HG03378 (cell line): ENCODE data around the gene C17orf114.

Experiments used
- ATAC-seq: cut with Tn5 transposase; IDR thresholded peaks from one replicate; pipeline ENCODE4 v1.9.1; 2021; ENCODE audit warnings: mild to moderate bottlenecking, moderate library complexity; ENCODE audit not compliant: unreplicated experiment

Gene C17orf114

DNA sequence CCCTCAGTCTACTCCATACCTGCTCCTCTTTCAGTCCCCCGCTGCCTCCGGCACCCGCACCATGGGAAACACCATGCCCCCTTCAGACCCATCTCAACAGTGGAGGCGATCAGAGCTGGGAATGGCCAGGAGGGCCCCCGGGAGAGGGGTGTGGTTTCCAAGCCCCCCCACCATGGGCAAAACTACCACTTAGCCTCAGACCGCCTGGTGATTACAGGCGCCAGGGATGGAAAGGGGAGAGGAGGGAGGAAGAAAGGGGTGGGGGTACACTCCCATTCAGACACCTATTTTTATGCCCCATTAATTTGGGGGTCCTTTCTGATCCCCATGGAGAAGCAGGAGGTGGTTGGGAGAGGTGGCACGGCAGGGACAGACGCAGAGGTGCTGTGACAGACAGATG is at the start of gene C17orf114:
C17orf114 (minus strand) TSS at position 101 of the 400 bp plus-strand sequence.
- no peak for ATAC-seq

DNA sequence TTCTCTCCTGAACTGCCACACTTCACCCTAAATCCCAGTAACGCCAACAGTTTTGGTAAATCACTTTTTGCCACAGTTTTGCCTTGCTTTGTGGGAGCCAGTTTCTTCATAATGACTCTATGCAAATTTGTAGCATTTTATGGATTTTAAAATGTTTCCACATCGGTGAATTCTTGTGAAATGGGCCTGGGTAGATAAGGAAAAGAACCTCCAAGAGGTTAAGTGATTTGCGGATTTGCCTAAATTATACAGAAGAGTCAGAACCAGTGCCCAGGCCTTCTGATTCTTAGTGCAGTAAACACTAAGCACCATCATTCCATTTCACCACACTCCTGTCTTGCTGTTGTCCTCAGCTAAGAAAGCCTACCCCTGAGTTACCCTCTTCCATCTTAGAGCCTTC is 49.0 kb upstream of the C17orf114 start:
- no peak for ATAC-seq

DNA sequence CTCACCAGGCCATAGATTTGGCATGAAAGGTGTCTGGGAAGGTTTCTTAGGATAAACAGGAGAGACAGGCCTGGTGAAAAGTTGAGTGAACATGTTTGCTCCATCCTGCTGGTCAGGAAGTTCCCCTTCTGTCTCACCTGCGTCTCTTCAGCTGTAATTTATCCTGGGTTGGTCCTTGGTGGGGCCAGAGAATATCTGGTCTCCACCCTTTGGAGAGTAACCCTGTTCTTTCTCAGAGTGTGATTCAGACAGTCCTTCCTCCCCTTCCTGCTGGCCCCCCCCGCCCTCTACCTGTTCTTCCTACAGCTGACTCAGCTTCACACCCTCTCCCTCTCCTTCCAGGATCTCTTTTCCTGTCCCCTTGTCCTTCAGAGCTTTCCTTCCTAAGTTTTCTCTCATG is 48.1 kb upstream of the C17orf114 start:
- ATAC-seq: no peak

DNA sequence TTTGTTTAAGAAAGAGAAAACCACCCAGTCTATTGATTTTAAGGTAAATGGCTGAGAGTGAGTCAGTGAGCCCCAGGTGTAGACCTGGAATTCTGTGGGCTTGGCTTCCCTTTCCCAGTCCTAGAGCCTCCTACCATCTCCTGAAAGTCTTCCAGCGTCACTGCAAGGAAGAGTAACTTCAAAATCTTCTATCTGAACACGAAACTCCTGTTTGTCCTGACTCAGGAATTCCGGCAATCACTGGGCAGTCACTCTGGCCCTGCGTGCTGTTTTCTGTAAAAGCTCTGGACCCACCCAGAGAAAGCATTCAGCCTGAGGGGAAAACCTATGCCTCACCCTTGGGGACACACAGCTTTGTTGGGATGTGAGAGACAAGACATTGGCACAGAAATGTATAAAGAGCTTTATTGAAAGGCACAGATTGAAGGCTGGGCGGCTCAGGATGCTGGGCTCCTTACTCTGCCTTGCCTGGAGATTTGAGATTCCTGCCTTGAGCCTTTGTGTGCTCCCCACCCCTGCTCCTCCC is 46.9 kb upstream of the C17orf114 start:
- no peak for ATAC-seq

DNA sequence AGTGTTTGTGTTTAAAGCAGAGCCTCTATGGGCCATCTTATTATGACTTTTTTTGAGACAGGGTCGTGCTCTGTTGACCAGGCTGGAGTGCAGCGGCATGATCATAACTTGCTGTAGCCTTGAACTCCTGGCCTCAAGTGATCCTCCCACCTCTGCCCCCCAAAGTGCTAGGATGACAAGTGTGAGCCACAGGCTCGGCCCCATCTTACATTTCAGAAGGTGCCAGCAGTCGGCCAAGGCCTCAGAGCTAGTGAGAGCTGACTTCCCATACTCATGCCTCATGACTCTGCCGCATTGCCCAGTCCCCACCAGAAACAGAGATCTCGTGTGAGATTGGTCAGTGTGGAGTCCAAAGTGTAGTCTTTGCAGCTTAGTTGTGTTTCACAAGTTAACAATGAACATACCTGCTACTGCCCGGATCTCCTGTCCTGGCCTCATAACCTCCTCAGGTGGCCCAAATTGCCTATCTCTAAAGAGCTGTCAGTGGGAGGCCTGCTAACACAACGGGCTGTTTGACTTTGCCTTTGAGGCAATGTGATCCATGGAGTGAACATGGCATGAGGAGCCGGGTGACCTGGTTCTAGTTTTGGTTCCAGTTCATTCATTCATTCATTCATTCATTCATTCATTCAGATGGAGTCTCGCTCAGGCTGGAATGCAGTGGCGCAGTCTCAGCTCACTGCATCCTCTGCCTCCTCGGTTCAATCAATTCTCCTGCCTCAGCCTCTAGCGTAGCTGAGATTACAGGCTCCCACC is 44.7 kb upstream of the C17orf114 start:
- no peak for ATAC-seq

DNA sequence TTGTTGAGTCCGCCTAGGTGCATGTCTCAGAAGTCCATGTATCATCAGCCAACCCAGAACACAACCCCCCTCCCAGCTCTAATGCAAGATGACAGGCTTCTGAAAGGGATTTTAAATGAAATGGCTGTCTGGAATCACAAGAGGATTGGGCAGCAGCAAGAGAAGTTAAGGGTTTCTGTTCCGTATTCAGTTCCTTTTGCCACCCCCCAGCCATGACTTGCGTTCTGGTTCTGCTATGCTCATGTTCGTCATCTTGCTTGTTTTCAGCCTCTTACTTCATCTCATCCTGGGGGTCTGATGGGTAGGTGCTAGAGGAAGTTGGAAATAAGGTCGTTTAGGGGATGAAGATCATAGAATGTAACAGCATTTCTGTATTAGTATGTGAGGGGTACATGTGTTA is 43.0 kb upstream of the C17orf114 start:
- ATAC-seq: no peak

DNA sequence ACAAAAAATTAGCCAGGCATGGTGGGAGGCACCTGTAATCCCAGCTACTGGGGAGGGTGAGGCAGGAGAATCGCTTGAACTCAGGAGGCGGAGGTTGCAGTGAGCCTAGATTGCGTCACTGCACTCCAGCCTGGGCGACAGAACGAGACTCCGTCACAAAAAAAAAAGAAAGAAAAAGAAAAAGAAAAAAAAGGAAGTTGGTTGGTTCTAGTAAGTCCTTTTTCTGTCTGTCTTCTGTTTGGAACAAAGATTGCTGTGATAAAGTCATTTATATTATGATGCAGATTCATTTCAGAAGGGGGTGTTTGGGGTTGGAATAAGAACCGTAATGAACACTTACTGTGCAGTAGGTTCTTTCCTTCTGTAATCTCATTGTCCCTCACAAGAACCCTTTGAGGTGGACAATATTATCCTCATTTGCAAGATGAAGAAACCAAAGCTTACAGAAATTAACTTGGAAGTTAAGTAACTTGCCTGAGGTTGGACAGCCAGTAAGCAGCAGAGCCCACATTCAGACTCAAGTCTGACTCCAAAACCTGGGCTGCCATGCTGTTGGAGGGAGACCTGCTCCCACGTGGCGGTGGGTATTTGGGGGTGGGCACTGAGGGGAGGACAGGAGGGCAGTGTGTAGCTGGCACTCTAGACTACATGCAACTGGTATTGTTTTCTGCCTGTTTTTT is 41.3 kb upstream of the C17orf114 start:
- ATAC-seq: no peak

DNA sequence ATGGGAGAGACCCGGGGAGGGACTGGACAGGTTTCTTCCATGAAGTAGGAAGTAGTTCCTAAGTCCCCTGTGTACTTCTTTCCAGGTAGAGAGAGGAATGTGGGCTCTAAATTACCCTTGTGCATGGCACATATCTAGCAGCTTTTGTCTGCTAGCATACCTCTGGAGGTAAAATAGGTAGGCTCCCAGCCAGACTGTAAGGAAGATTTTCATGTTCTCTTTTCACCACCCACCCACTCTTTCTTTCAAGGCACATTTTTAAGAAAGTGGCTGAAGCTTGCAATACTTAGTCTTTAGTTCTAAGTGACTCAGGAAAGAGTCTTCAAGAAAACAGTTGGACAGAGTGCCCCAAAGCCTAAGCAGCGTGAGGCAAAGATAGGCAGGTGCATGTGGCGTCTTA is 40.2 kb upstream of the C17orf114 start:
- ATAC-seq: no peak

DNA sequence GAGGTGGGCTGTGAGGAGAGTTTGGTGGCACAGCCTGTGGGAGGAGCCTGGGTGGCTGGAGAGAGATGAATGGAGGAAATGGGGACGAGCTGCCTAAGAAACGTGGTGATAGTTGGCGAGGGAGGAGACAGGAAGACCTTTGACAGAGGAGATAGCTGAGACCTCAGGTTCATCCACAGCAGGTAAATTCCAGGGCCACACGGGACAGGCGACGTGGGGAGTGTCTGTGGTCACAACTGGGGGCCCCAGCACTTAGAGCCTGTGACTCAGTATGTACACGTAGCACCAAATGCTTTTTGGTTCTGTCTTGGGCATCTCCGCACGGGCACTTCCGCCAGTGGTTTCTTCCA is 38.7 kb upstream of the C17orf114 start:
- ATAC-seq: no peak

DNA sequence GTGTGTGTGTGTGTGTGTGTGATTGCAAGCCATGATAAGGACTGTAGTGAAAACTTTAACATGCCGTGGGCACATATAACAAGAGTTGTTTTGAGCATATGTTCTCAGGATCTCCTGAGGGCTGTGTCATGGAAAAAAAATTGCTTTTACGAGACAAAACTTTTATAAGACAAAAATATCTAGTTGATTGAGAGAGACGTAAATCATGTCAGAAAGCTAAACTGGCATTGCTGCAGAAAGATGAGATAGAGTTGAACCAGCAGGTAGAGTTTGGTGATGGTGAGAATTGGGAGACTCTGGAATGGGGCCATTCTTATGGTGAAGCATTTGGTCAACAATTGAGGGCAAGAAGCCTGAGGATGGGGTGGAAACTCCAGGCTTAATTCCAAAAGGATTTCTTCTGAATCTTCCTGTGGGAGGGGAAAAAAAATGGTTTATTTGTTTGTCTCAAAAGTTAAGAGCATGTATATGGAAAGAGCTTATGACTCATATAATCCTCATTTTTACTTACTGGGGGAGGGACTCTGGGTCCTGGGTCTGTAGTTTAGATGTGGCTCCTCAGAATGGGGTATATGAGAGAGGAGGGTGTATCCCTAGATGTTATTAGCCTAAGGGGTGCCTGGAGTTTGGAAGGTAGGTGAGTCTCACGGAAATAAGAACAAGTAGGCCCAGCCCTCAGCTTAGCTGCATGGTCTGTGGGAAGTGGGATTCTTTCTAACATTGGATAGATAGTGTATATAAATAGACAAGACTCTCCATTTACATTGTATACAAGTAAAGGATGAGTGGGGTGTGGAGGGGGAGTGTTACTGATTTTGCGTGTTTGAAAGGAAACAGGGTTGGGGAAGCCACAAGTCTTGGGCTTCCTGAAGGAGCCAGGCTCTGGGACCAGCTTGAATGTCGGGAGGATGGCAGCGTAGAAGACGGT is 38.1 kb upstream of the C17orf114 start:
- ATAC-seq: no peak

DNA sequence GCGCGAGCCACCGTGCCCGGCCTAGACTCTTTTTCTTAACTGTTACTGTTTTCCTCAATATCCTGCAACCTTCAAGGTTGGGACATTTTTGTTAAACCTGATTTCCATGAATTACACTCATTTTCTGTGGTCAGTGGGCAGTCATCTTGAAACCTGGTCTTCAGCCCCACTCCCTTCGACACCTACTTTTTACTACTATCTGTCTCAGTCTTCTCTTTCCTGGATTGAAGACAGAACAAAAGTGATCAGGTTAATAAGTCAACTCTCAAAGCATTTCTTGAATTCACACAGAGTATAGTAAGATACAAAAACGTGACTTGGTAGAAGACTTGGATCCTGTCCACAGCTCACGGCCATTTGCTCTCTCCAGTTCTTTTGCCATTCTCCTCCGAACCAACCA is 37.1 kb upstream of the C17orf114 start:
- no peak for ATAC-seq

DNA sequence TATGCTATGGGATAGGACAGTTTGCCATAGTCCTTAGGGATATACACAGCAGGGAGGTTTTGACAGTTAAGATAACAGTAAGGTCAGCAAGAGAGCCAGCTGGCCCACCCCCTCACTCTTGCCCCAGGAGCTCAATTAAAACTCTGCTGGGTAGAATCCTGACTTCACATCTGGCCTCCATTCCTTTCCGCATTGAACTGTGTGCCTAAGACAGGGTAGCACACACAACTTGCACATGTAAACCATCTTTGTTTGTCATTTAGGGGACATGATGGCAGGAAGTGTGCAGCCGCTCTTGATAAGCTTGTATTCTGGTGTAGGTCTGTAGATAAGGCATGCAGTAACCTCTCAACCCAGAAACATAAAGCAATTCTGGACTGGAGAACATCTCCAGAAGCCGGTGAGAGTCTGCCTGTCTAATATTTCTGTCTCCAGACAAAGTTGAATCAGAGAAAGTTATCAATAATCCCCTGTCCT is 36.2 kb upstream of the C17orf114 start:
- no peak for ATAC-seq

DNA sequence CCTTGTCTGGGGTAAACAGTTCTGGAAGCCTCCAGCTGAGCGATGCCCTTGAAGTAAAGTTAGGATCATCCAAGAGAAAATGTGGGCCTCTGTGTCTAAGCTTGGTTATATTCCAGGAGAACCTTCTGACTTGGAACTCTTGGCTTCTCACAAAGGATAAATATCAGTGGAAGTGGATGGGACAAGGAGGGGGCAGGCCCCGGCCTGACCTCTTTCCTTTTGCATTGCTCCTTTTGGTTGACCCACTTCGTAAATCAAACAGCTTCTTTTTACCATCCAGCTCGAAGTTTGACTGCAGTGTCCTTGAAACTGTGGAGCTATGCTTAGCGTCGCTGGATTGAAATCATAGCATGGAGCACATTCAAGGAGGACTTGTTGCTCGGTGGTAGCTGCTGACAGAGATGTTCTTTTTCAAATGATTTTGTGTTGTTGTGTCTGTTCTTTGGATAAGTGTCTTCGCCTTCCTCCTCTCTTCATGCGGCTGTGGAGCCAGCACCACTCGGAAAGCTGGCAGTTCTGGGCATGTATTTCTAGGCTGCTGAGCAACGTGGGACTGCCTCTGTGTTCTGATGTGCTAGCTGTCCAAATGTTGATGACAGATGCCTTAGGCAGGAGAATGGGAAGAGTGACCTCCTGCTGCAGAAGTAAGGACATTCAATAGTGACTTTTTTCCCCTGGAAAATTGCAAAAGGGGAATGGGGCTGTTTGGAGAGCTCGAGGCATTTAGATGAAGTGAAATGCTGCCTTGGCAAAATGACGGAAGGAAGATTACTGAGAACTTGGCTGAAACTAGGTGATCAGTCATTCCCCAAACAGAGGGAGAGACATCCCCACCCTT is 35.6 kb upstream of the C17orf114 start:
- no peak for ATAC-seq

DNA sequence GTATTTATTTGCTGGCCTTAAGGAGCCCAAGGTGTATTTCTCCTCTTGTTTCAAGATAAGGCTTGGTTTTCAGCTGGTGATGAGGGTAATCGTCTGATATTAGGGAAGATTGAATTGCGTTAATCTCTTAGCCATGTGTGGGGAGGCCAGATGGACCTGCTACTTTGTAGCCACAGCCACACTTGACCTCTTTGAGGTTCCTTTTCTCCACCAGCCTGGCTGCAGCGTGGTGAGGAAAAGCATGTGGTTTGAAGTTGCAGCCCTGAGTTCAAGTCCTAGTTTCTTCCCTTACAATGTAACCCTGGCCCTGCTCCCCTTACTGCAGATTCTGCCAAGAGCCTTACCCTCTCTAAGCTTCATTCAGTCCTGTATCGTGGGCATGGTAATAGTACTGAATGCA is 34.1 kb upstream of the C17orf114 start:
- ATAC-seq: no peak

DNA sequence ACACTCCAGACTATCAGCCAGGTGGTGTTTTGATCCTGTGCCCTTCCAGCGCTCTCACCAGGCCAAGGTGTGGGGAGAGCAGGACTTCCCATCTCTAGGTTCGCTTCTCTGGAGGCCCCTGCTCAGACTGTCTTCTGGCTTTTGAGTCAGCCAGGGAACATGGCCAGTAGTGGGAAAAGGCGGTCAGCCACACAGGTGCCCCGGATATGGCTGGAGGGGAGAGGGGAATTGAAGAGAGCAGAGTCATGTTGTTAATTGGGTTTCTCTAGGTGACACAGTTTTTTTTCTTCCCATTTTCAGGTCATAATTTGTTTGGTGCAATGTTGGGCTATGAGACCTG is 32.5 kb upstream of the C17orf114 start:
- no peak for ATAC-seq

DNA sequence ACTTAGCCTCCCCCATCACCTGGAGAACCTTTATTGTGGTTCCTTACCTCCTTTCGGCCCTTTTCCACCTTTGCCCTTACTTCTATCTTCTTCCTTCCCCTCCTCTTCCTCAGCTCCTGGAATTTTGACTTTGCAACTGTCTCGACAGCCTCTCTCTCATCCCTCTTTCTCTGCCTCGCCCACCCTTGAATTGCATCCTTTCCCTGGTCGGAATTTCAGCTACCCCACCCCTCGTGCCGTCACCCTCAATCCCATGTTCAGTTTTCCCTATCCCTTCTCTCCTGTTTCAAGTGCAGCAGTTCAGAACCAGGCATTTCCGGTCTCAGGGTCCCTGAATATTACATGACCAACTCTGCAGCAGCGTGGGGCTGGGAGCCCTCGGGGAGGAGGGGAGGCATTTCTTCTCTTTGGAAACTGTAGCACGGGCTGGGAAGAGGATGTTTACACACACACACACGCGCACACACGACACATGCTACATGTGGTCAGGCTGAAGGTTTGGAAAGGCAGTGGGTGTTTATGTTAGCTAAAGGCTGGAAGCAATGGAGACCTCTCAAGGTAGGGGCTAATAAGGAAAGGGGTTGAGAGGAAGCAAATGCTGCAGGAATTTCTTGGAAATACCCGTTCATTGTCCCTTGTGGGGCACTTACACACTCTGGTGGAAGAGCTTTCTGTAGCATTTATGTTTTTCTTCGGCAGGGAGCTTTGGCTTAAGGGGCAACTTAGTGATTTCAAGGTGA is 32.0 kb upstream of the C17orf114 start:
- no peak for ATAC-seq

DNA sequence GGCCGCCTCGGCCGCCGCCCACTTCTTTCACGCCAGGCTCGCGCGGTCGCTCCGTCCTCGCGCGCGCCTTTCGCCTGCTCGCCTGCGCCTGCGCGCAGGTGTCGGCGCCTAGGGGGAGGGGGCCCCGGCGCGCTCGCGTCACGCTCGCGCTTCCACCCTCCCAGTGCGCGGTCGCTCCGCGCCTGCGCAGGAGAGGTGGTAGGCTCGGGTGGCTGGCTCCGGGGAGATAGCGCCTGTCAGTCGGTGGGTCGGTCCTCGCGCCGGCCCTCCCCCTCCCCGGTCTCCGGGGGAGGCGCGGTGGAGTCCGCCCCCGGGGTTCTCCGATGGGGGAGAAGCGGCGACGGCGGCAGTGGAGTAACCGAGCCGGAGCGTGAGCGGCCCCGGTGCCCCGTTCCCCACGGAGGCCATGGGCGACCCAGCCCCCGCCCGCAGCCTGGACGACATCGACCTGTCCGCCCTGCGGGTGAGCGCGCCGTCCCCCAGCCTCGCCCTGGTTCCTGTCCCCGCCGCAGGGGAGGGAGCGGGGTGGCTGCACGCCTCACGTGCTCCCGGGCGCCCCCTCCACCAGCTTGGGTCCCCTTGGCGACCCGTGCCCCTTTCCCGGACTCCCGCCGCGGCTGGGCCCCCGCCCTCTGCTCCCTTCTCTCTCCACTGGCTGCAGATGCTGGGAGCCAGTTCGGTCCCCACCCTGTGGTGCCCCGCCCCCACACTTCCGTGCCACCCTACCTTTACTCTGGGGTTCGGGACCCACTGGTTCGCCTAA is 31.2 kb upstream of the C17orf114 start, which contains the start of gene MINK1:
MINK1 (plus strand) TSS at position 163 of the 763 bp plus-strand sequence; CDS start at position 407, 244 bp downstream.
- peak; percentile 78 for ATAC-seq

DNA sequence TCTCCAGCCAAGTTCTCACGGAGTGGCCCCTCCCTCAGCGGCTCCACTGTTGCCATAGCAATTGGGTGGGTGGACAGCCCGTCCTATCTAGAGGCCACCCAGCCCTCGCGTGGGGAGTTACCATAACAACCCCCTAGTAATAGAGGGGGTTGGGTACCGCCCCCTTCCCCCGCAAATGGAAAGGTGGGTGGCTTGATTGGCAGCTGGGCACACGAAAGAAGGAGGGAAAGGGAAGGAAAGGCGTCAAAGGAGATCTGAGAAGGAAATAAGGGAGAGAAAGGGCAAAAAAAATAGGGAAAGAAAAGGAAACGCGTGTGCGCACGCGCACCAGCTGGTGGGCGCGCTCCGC is 30.7 kb upstream of the C17orf114 start:
- peak; percentile 22 for ATAC-seq

DNA sequence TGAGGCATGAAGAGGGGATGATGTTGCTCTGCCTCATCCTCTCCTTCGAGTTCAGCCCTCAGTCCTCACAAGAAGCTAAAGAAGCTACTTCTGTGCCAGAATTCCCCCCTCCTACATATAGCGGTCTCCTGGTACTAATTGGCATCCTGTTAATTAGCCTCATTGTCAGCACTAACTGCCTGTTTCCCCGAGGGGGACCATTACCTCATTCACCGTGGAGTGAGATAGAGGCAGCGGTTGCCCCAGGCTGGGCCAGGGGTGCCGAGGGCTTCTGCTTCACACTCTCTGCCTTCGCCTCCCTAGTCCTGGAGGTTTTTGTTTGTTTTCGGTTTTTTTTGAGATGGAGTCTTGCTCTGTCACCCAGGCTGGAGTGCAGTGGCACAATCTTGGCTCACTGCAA is 25.3 kb upstream of the C17orf114 start:
- ATAC-seq: no peak
